ENCODE results near the gene EFCAB14.
A peak's percentile ranks its signal among the peaks of the same experiment; 100 is the strongest.
"Not testable (repeated sequence)": the region's sequence is repeated elsewhere in the genome, so short reads cannot be mapped to it uniquely, and the experiment has no call there.

The EFCAB14 gene, protein sequence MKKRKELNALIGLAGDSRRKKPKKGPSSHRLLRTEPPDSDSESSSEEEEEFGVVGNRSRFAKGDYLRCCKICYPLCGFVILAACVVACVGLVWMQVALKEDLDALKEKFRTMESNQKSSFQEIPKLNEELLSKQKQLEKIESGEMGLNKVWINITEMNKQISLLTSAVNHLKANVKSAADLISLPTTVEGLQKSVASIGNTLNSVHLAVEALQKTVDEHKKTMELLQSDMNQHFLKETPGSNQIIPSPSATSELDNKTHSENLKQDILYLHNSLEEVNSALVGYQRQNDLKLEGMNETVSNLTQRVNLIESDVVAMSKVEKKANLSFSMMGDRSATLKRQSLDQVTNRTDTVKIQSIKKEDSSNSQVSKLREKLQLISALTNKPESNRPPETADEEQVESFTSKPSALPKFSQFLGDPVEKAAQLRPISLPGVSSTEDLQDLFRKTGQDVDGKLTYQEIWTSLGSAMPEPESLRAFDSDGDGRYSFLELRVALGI
- total RNA-seq: 64.2 to 112 reads per million in 2 donors

DNA sequence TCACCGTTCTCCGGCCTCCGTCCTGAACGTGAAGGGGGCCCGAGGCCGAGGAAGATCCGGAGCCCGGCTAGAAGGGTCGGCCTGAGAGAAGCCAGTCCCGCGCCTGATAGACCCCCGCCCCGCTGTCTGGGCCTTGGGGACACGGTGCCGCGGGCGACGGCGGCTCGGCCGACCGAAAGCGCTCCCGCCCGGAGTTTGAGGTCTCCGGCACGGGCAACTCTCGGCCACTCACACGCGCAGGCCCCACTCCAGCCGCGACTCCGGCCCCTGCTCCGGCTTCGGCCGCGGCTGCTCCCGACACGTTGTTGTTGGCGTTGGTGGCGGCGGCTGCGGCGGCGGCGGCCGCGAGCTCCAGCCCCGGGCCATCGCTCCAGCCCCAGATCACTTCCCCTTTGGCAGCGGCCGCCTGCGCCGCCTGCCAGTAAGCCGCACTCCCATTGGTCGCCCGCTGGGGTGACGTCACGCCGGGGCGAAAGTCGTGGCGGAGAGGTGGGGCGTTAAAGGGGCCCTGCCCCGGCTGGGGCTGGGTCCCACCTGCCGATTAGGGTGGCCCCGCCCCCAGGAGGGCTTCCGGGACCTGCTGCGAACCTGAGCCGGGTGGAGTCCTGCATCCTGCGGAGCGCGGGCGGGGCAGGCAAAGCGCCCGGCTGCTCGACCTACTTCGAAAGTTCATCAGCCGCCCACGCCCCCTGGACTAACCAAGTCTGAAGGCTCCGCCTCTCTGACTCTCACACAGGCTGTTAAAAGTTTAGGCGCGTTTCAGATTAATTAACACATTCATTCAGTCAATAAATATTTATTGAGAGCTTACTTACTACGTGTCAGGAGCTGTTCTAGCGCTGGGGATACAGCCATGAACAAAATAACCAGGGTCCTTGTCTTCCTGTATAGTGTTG lies at the start of gene EFCAB14:
Gene EFCAB14 (minus strand): TSS at position 388 of the 896 bp plus-strand sequence. CDS start 1,027 bp downstream, outside the sequence.
- peak; percentile 98 to 99 (median 98) for DNase-seq

DNA sequence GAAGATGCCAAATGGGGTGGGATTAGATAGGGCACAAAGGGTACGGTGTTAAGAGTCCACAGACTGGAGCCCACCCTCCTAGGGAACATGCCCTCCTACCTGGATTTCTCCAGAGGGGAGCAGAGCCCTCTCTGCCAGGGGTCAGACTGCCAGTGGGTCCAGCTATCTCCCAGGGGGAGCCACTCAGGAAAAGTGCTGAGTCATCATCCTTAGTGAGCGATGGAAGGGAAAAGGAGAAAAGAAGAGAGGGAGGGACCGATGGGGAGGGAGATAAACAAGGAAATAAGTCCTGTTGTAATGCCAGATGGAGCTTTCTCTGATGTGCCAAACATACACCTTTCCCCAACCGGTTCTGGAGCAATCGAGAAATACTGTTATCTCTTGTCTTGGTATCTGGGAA lies 49.5 kb upstream of the EFCAB14 start:
- DNase-seq: no peak

DNA sequence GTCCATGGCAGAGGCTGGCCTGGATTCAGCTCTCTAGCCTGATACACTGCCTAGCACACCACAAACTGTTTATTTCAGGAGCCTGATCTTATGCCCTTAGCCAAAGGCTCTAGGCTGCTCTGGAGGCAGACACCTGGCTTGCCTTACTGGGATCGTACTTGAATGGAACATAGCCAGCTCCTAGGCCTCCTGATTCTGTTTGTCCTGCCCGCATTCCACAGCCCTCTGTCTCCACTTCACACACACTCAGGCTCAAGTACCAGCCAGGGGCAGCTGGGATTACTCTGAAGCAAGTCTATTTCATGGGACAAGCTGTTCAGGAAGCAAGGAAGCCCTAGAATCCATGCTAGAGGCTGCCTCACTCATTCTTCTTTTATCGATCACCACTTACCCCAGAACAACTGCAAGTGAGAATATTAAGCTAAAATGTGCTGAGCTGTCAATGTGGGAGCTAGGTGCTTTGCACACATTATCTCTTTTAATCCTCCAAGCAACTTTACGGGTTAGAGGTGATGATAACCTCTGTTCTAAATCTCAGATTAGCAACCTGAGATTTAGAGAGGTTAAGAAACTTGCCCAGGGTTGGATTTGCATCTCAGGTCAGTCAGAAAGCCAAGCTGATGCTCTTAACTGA lies 48.9 kb upstream of the EFCAB14 start:
- no peak for DNase-seq

DNA sequence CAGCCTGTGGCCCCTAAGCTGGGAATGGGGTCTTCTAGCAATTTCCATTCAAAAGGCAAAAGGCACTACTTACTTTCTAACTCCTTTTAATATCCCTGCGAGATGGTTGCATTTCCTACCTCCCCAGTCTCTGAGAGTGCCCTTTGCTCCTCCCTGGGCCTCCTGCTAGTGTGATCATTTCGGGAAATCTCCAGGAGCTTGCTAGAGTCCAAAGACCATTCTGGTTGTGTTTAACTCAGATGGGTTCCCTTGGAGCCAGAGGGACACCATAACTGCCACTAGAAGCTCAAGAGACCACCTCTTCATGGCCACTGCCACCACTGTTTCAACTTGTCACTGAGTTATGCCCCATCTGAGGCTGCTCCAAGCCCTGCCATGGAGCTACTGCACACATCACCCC lies 45.5 kb upstream of the EFCAB14 start:
- no peak for DNase-seq

DNA sequence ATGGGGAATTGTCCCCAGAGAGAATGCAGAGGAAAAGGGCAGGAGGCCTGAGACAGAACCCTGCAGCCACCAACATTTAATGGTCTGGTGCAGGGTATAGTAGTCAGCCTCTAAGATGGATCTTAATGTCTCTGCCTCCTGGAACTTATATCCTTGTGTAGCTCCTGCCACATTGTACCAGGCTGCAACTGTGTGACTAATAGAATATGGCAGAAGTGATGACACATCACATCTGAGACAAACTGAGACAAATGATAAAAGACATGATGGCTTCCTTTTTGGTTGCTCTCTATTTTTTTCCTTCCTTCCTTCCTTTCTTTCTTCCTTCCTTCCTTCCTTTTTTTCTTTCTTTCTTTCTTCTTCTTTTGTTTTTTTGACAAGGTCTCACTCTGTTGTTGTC lies 42.8 kb upstream of the EFCAB14 start:
- DNase-seq: no peak

DNA sequence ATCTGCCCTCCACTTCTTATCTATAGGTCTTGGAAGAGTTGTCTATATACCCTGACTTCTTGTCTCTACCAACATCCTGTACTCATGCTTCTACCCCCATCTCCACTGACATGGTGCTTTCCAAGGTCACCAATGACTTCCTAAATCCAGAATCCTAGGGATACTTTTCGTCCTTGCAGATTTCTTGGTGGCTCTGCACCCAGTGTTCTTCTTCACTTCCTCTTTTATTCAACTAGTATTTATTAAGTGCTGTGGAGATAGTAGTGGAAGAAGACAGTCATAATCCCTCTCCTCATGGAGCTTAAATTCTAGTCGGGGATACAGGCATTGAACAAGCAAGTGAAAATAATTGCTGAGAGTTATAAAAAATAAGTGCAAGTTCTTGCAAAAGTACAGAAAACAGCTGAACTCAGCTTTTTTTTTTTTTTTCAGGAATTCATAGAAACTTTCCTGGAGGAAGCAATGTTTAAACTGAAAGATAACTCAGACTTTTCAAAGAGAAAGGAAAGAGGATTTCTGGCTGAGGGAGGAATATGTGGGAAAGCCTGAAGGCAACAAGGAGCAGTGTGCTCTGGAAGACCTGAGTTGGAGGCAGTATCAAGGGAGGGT lies 41.7 kb upstream of the EFCAB14 start:
- no peak for DNase-seq

DNA sequence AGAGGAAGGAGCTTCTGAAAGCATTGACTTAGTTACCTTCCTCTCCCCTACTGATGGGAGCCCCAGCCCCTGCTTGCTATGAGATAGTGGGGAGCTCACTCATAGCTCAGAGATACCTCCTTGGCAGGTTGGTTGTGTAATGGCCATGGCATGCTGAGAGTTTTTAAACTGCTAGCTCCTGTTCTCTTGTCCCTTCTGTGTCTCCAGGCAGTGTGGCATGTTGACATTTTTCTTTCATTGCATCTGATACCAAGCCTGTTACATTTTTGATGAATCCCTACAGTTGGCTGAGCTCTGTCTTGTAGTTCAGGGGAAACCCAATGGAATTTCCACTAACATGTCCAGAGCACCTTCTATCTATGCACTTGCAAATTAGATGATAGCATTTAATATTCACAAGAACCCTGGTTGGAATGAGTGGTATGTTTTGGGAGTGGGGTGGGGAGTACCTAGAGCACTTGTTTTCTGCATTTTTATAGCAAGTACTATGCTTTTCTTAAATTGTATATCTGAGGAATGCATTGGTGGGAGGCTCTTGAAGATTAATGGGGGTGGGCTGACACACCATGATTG lies 39.1 kb upstream of the EFCAB14 start:
- no peak for DNase-seq

DNA sequence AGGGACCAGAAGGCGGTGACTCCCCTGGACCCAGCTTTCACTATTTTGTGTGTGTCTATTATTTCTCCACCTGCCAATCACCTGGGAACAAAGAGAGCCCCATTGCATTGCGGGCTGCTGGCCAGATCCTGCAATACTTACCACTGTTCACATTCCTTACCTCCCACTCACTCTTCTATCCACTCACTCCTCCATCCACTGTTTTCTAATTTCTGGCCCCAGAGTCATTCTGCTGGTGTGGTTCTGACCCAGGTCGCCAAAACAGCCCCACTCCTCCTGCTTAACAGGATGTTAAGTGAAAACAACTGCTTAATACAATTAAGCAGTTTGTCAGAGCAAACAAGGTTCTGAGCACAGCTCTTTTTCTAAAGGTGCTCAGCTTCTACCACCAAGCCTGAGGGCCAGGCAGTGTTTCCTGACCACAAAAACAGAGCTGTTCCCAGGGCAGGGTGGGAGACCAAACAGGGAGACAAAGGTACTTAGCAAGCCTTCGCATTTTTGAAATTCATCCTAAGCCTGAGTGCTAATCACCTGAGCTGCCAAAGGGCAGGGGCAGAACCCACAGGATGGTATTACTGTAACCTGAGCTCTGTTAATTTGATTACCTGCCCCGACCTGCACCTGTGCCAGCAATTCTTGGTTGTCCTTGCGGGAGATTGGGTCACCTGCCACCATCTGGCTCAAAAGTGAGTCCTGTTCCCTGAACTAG lies 38.5 kb upstream of the EFCAB14 start:
- no peak for DNase-seq

DNA sequence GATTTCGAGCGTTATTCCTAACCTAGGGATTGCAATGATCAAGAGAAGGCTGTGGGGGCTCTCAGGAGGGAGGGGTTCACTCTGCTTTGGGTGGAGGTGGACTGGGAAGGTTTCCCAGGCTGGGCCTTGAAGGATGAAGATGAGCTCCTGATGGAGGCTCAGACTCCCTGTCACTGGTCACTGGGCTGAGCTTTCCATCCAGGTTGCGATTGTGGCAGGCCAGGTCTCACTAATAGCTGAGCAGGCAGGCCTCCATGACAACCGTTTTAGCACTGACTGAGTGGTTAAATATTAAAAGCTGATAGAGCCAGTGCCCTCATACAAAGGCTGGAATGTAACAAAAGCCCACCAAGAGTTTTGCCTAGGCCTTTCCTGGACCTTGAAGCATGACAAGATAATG lies 36.2 kb upstream of the EFCAB14 start:
- no peak for DNase-seq

DNA sequence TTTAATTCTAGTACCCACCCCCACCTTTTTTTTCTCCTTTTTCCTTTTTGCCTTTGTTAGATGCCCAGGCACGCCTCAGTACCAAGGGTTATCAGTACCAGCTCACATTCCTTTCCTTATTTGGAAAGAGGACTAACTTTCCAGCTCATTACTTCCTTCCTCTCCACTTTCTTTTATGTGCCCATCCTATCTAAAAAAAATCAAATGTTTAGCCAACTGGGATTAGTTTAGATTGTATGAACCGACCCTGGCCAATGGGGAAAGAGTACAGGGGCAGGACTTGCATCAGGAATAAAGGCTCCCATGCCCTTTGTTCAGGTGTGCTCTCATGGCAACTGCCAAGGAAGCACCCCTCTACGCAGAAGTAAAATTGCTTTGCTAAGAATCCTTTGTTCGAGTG lies 35.8 kb upstream of the EFCAB14 start:
- not testable (repeated sequence) for DNase-seq

DNA sequence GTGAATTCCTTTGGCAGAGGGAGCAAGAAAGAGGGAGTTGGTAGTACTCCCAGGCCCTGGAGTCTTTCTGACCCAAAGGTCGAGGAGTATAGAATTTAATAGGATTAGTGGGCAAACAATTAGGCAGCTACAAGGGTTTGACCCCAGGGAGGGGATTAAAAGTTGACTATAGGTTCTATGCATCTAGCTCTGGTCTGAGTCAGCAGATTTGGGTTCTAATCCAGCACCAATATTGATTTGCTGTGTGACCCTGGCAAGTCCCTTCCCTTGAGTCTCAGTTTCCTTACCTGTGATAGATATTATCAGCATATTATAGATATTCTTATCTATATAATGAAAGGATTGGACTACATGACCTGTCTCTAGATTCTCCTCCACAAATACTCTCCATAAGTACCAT lies 35.1 kb upstream of the EFCAB14 start:
- DNase-seq: no peak

DNA sequence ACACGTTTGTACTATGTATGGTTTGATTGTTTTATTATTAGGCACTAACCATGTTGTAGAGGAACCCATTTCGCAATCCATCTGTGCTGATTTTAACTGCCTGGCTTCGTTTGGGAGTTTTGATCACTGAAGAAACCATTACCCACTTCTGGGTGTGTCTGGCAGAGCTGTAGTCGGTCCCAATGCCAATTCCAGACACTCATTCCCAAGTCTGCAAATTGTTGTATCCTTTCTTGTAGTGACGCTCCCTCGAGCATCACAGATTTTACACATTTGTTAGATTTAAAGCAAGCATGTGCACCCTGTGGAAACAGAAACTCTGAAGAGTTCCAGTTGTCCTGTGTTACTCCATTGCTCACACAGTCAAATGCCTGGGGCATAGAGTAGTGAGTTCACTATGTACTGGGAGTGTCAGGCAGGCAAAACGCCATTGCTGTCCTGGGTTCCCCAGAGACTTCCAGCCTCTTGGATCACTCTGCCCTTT lies 31.0 kb upstream of the EFCAB14 start:
- no peak for DNase-seq

DNA sequence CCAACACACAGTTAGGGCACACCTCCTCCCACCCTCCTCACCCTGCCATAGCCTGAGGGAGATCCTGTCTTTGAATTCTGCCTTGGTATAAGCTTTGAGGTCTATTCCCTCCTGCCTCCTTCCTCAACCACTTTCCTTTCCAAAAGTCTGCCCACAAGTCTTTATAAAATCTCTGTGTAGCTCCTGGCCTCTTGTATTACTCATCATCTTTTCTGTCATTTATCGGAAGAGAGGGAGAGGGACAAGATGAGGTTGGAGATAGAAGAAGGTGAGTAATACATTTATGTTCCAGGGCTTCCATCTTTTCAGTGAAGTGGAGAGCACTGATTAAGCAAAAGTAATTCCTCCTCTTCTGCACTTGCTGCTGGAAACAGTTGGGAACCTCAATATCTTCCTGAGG lies 30.5 kb upstream of the EFCAB14 start:
- DNase-seq: no peak

DNA sequence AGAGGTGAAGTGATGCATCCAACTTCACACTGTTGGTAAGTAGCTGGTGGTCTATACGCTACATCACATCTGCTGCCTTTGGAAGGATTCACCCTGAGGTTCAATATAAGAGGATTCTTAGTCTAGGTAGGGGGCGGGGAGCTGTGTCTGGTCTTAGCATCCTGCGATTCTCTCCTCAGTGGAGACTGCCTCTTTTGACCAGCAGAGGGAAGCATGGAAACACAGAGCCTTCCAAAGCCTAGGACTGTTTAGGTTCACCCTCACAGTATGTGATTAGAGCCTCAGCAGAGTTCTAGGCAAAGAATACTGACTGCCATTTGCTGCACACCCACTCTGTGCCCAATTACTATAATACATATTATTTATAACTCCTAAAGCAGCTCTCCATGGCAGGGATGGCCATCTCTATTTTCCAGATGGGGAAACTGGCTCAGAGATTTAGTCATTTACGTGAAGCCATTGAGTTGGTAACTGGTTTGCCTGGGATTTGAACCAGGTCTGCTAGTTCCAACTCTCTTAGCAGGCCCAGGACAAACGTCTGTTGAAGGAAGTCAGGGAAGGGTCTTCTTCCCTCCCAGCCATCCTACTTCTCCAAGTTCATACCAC lies 28.9 kb upstream of the EFCAB14 start:
- no peak for DNase-seq

DNA sequence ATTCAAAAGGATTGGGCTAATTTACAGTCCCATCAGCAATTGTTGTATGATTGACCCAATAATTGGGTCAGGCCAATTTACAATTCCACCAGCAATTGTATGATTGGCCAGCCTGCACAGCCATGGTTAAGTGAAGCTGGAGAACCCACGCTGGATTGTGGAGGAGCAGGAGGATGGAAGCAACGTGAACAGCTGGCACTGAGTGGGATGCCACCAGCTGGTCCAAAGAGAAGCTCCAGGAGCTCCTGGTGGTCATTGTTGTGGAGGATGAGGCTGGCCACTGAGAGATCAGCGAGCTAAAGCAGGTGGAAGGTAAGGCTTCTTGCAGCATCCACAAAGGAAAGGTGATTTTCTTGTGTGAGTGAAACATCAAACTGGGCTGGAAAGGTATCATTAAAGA lies 23.2 kb upstream of the EFCAB14 start:
- no peak for DNase-seq

DNA sequence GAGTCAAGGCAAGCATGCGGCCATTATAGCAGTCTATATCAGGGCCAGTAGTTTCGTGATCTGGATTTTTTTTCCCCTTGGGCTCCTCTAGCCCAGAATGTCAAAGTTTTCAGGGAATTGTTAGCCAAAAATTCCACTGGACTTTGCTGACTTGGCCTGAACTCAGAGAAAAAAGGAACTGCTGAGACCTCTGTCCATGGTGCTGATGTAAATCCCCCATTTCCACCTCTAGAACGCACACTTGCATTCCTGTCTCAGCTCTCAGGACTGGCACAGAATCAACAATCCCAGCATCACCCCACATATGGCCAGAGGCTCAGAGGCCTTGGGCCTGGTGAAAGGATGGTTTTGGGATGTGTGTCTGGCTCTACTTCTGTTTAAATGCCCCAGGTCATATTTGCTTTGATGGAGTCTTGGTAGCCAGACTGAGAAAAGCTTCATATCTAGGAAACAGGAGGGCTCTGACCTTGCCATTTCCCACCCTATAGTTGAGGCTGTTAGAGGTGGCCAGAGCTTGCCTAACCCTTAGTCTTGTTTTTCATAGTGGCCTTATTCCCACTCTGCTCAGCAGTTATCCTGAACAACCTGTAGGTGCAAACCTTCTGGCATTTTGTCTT lies 16.9 kb upstream of the EFCAB14 start:
- DNase-seq: peak in 1 of 5 experiments; percentile 29

DNA sequence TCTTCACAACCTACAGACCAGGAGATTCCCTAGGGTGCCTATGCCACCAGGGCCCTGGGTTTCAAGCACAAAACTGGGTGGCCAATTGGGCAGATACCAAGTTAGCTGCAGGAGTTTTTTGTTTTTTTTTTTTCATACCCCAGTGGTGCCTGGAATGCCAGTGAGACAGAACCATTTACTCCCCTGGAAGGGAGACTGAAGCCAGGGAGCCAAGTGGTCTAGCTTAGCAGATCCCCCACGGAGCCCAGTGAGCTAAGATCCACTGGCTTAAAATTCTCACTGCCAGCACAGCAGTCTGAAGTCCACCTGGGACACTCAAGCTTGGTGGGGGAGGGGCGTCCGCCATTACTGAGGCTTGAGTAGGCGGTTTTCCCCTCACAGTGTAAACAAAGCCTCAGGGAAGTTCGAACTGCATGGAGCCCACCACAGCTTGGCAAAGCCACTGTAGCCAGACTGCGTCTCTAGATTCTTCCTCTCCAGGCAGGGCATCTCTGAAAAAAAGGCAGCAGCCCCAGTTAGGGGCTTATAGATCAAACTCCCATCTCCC lies 9.5 kb upstream of the EFCAB14 start:
- DNase-seq: not testable (repeated sequence)

DNA sequence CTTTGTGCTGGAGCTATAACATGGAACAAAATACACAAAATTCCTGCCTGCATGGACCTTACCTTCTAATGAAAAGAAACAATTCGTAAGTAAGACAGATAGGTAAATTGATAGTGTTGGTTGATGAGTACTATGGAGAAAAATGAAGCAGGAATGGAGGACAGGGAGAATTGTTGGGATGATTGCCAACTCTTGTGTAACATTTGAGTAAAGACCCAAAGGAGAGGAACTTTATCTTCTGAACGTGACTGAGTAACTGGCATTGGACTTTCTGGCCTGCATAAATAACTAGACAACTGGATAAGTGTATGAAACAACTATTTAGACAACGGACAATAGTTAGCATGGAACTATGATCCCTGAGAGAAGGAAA lies 6.8 kb upstream of the EFCAB14 start:
- DNase-seq: no peak

DNA sequence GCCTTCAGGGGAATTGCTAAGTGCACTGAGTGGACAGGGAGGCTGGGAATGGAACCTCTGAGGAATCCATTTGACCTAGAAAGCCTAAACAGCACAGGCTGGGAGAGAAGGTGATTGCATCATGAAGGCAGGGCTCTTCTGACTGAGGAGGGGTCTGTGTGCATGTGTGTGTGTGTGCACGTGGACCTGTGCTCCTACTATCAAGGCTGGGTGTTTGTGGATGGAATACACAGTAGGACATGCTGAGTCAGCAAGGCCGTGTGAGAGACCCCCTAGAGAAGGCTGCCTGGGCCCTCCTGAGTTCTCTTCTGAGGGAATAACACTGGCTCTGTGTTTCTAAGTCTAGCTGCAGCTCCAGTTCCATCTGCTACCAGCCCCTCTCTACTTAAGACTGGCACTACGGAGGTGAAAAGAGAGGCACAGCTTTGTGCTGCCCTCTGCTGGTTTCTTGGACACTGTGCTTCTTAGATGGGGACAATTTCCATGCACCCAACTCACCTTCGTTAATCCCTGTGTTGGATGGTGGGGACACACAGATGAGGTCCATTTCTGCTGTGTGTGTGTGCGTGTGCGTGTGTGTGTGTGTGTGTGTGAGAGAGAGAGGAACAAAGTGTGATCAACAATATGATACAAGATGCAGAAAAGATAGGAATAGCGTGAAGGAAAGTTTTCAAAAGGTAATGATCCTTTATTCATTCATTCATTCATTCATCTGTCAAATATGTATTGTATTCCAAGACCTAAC lies 6.2 kb upstream of the EFCAB14 start:
- DNase-seq: peak in 4 of 5 experiments; percentile 46 to 81 (median 49)

Measured in T-helper 2 cell (primary cell).